H9 (cell line): Measurements from ENCODE around the gene MUC5B. TPM values are rescaled to one million over a fixed set of nuclear protein-coding genes. Genes with fewer than 3 reads are reported as not detected.

Source experiments
- DNase-seq: peaks from one replicate; pipeline ENCODE4 v3.0.0-alpha.2; 2017
- H2AFZ ChIP-seq: one replicate; pipeline ENCODE4 v1.6.1; 2013; ENCODE audit warnings: mild to moderate bottlenecking, low read length, control low read depth, moderate library complexity
- H2AK5ac ChIP-seq: 2 replicates; pipeline ENCODE4 v1.6.1; 2013; ENCODE audit warnings: low read length, control low read depth, mixed read lengths; ENCODE audit not compliant: insufficient read length
- H2BK120ac ChIP-seq: one replicate; pipeline ENCODE4 v1.6.1; 2013; ENCODE audit warnings: low read depth, mild to moderate bottlenecking, low read length, control low read depth, inconsistent platforms; ENCODE audit not compliant: poor library complexity, severe bottlenecking
- H2BK12ac ChIP-seq: 2 replicates; pipeline ENCODE4 v1.6.1; 2013; ENCODE audit warnings: low read length, control low read depth, mixed read lengths, low read depth; ENCODE audit not compliant: insufficient read length
- H2BK15ac ChIP-seq: 2 replicates; pipeline ENCODE4 v1.6.1; 2013; ENCODE audit warnings: low read depth, low read length, control low read depth
- H2BK20ac ChIP-seq: one replicate; pipeline ENCODE4 v1.6.1; 2013; ENCODE audit warnings: low read depth, mild to moderate bottlenecking, low read length, control low read depth, inconsistent platforms; ENCODE audit not compliant: poor library complexity, severe bottlenecking
- H2BK5ac ChIP-seq: 2 replicates; pipeline ENCODE4 v1.6.1; 2013; ENCODE audit warnings: low read length, control low read depth, mixed read lengths; ENCODE audit not compliant: insufficient read length
- H3K14ac ChIP-seq: 2 replicates; pipeline ENCODE4 v1.6.1; 2013; ENCODE audit warnings: low read length, control low read depth; ENCODE audit not compliant: insufficient read depth
- H3K18ac ChIP-seq: 2 replicates; pipeline ENCODE4 v1.6.1; 2013; ENCODE audit warnings: low read depth, mild to moderate bottlenecking, mixed read lengths, low read length, control low read depth; ENCODE audit not compliant: insufficient read length
- H3K23ac ChIP-seq: 2 replicates; pipeline ENCODE4 v1.6.1; 2013; ENCODE audit warnings: low read length, control low read depth, mixed read lengths, low read depth; ENCODE audit not compliant: insufficient read length
- H3K23me2 ChIP-seq: 2 replicates; pipeline ENCODE4 v1.6.1; 2013; ENCODE audit warnings: low read depth, mild to moderate bottlenecking, mixed read lengths, low read length, control low read depth; ENCODE audit not compliant: insufficient read length, poor library complexity, severe bottlenecking
- H3K27ac ChIP-seq: 2 replicates; pipeline ENCODE4 v1.5.1; 2013; ENCODE audit warnings: low read length, control low read depth, mixed read lengths, low read depth; ENCODE audit not compliant: insufficient read length
- H3K27me3 ChIP-seq: 2 replicates; pipeline ENCODE4 v1.6.1; 2013; ENCODE audit warnings: low read length, control low read depth, inconsistent platforms; ENCODE audit not compliant: insufficient read depth
- H3K4ac ChIP-seq: 2 replicates; pipeline ENCODE4 v1.6.1; 2013; ENCODE audit warnings: low read depth, mild to moderate bottlenecking, control low read depth, inconsistent platforms, low read length, moderate library complexity
- H3K4me1 ChIP-seq: 2 replicates; pipeline ENCODE4 v1.6.1; 2013; ENCODE audit warnings: low read length, control low read depth, inconsistent platforms; ENCODE audit not compliant: insufficient read depth
- H3K4me2 ChIP-seq: 2 replicates; pipeline ENCODE4 v1.6.1; 2013; ENCODE audit warnings: low read length, control low read depth, mixed read lengths; ENCODE audit not compliant: insufficient read length, insufficient read depth
- H3K56ac ChIP-seq: 2 replicates; pipeline ENCODE4 v1.6.1; 2013; ENCODE audit warnings: low read depth, mild to moderate bottlenecking, mixed read lengths, low read length, control low read depth; ENCODE audit not compliant: insufficient read length
- H3K79me1 ChIP-seq: 2 replicates; pipeline ENCODE4 v1.6.1; 2013; ENCODE audit warnings: low read depth, mild to moderate bottlenecking, moderate library complexity, low read length, control low read depth, inconsistent platforms; ENCODE audit not compliant: insufficient read depth, poor library complexity, severe bottlenecking
- H3K79me2 ChIP-seq: 2 replicates; pipeline ENCODE4 v1.6.1; 2013; ENCODE audit warnings: low read length, control low read depth, inconsistent platforms; ENCODE audit not compliant: insufficient read depth
- H3K9ac ChIP-seq: 2 replicates; pipeline ENCODE4 v1.6.1; 2013; ENCODE audit warnings: low read length, control low read depth, mixed read lengths; ENCODE audit not compliant: insufficient read length; ENCODE audit errors: extremely low read depth
- H3K9me3 ChIP-seq: one replicate; pipeline ENCODE4 v1.6.1; 2013; ENCODE audit warnings: low read depth, low read length, inconsistent platforms; ENCODE audit not compliant: control insufficient read depth
- H3T11ph ChIP-seq: one replicate; pipeline ENCODE4 v1.6.1; 2013; ENCODE audit warnings: mild to moderate bottlenecking, low read length, control low read depth, inconsistent platforms
- H4K20me1 ChIP-seq: one replicate; pipeline ENCODE4 v1.6.1; 2013; ENCODE audit not compliant: control insufficient read depth, insufficient read length, insufficient read depth
- H4K5ac ChIP-seq: 2 replicates; pipeline ENCODE4 v1.6.1; 2013; ENCODE audit warnings: low read depth, mild to moderate bottlenecking, mixed read lengths, low read length, control low read depth; ENCODE audit not compliant: insufficient read length
- H4K8ac ChIP-seq: replicated peaks from 2 replicates; pipeline ENCODE4 v1.6.1; 2013; ENCODE audit warnings: low read length, control low read depth, mixed read lengths, low read depth; ENCODE audit not compliant: insufficient read length
- H4K91ac ChIP-seq: 2 replicates; pipeline ENCODE4 v1.6.1; 2013; ENCODE audit warnings: low read depth, mild to moderate bottlenecking, moderate library complexity, mixed read lengths, low read length, control low read depth; ENCODE audit not compliant: insufficient read length
- H3K27ac Mint-ChIP-seq, 3 experiments: 2 replicates in 2 of 3; 3 replicates in 1 of 3; pipeline ENCODE4 v1.8.0; 2020 to 2021; ENCODE audit warnings: mixed read lengths in 3 of 3, mild to moderate bottlenecking in 1 of 3, moderate library complexity in 1 of 3
- H3K27me3 Mint-ChIP-seq: 2 replicates; pipeline ENCODE4 v1.8.0; 2021; ENCODE audit warnings: low read depth, mild to moderate bottlenecking, moderate library complexity, mixed read lengths
- H3K36me3 Mint-ChIP-seq, 3 experiments: 2 replicates in 2 of 3; 3 replicates in 1 of 3; pipeline ENCODE4 v1.8.0; 2020 to 2021; ENCODE audit warnings: low read depth in 3 of 3, mixed read lengths in 3 of 3; ENCODE audit not compliant: insufficient read depth in 1 of 3
- H3K4me1 Mint-ChIP-seq, 2 experiments: 2 replicates each; pipeline ENCODE4 v1.8.0; 2020; ENCODE audit warnings: mixed read lengths in 2 of 2
- H3K4me3 Mint-ChIP-seq, 2 experiments: 2 replicates in 1 of 2; 3 replicates in 1 of 2; pipeline ENCODE4 v1.8.0; 2020 to 2021; ENCODE audit warnings: mild to moderate bottlenecking in 2 of 2, mixed read lengths in 2 of 2, moderate library complexity in 1 of 2
- H3K9me3 Mint-ChIP-seq, 2 experiments: 2 replicates in 1 of 2; 3 replicates in 1 of 2; pipeline ENCODE4 v1.8.0; 2020; ENCODE audit warnings: mild to moderate bottlenecking in 2 of 2, mixed read lengths in 2 of 2, moderate library complexity in 1 of 2
- CTCF ChIP-seq: fragments of 200-600 bp; sonication (generic); conservative IDR thresholded peaks from 3 replicates; pipeline ENCODE4 v1.8.0; 2021; ENCODE audit warnings: antibody characterized with exemption, mild to moderate bottlenecking
- WGBS: extraction: QIAGEN DNeasy Blood & Tissue Kit; methylation state at CpG from one replicate; pipeline ENCODE4 v1.1.7; 2013; ENCODE audit warnings: missing lambda C conversion rate, low lambda C conversion rate, mixed read lengths; ENCODE audit not compliant: insufficient read length; ENCODE audit errors: extremely low coverage; 5-methylcytosine and 5-hydroxymethylcytosine counted together
- total RNA-seq: library from RNA; stranded (reverse); gene quantifications from 2 replicates; pipeline ENCODE4 v1.2.1, GENCODE V29; 2021

Gene MUC5B
- total RNA-seq, 1 experiment from 2014 or later, result not detected

- no peak for DNase-seq
- no peaks in the 10 kb centered on the region for H3K9me3 ChIP-seq
- H3T11ph ChIP-seq, result no peak overlapping the region
- no peak overlapping the region for H4K8ac ChIP-seq
- H3K9ac ChIP-seq, result no peak overlapping the region
- H2BK120ac ChIP-seq, result no peak overlapping the region
- no peak overlapping the region for H4K5ac ChIP-seq
- H3K23ac ChIP-seq, result no peak overlapping the region
- no peaks in the 10 kb centered on the region for H3K79me2 ChIP-seq
- no peak for TF ChIP-seq CTCF
- Mint-ChIP-seq H3K27me3 (peaks cover 7% of the 10 kb centered on the region), H3K4me1 (peaks cover 0 to 9% of the 10 kb centered on the region in 2 experiments; a peak in 2 of 4 replicates), H3K27ac (no peak overlapping the region), H3K36me3 (peaks cover 0 to 2% (median 0%) of the 10 kb centered on the region in 3 experiments; a peak in 1 of 7 replicates), H3K4me3 (no peak overlapping the region), H3K9me3 (peaks cover 4 to 5% of the 10 kb centered on the region in 2 experiments; a peak in 4 of 5 replicates)
- no peaks in the 10 kb centered on the region for H3K27me3 ChIP-seq
- H3K79me1 ChIP-seq, result no peaks in the 10 kb centered on the region
- no peak overlapping the region for H2BK15ac ChIP-seq
- no peak overlapping the region for H3K18ac ChIP-seq
- no peak overlapping the region for H3K4me2 ChIP-seq
- H2BK5ac ChIP-seq, result no peak overlapping the region
- H2AK5ac ChIP-seq, result no peak overlapping the region
- no peak overlapping the region for H3K56ac ChIP-seq
- no peak overlapping the region for H4K91ac ChIP-seq
- H3K14ac ChIP-seq, result no peak overlapping the region
- H3K23me2 ChIP-seq, result no peaks in the 10 kb centered on the region
- H2AFZ ChIP-seq, result no peak overlapping the region
- no peaks in the 10 kb centered on the region for H4K20me1 ChIP-seq
- H3K4me1 ChIP-seq, result no peaks in the 10 kb centered on the region
- no CpG with 5 or more reads among the region's 27 CpGs for WGBS
- H2BK20ac ChIP-seq, result no peak overlapping the region
- H3K4ac ChIP-seq, result no peak overlapping the region
- no peak overlapping the region for H3K27ac ChIP-seq
- H2BK12ac ChIP-seq, result no peak overlapping the region
These were observed 34.5 kb downstream of the MUC5B start for GRCh38 chr11:1257366-1257765.
